Stimulated activated CD4-positive, alpha-beta T cell treated with anti-CD3 and anti-CD28 coated beads, Interleukin-4, amount 100 ng/mL, for 48 hours (primary cell): ENCODE data around the gene EPHB4.

Source experiments
- DNase-seq, 2 donors: peaks; one replicate each; pipeline ENCODE4 v3.0.0-alpha.2; 2020; ENCODE audit warnings: low read depth in 2 of 2

EPHB4 gene

DNA sequence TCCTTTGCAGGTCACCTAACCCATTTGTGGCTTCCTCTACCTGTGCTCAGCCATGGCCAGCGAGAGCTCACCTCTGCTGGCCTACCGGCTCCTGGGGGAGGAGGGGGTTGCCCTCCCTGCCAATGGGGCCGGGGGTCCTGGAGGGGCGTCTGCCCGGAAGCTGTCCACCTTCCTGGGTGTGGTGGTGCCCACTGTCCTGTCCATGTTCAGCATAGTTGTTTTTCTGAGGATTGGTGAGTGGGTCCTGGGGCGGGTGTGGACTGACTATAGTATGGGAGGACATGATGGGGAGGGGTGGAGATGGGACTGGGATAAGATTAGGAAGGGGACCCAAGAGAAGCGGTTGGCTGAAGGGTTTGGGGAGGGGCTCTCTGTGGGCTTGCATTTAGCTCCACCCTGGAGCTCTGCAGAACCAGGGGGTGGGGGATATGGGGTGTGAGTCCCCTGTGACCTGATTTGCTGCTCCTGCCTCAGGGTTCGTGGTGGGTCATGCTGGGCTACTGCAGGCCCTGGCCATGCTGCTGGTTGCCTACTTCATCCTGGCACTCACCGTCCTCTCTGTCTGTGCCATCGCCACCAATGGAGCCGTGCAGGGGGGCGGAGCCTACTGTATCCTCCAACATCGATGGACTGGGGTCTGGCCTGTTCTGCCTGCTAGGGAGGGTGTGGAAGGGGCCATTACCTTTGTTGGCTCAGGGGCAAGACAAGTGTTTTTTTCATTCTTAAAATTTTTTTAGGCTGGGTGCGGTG lies 27.0 kb upstream of the EPHB4 start:
- no peak for DNase-seq

DNA sequence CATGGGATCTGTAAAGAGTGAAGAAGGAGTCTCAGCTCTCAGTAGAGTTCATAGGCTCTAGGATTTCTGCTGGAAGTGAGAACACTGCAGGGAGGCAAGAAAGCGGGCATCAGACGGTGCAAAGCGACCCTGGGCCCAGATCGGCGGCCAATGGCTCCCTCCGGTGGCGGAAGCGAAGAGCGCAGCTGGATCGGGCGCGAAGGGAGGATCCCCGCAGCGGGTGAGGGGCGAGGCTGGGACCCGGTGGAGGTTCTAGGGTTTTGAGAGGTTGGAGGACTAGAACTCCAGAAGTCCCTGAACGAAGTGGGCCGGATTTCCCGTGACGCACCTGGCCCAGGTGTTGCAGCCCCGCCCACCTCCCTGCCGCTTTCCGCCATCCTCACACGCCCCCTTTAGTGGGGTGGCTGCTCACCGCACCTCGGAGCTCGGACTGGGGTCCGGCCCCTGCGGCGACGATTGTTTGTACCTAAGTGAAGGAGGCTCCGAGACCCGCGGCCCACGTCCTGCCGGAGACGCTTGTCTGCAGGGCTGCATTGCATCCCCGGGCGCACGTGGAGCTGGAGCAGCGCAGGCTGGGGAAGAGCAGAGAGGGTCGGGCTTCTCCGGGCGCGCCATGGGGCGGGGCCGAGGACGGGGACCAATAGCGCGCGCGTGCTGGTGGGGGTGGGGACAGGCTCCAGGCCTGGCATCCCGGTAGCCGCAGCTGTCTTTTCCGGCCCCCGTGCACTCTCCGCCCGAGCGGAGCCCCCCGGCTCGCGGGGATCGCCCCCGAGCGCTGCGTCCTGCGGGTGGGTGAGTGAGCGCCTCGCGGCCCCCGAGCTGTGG lies 24.9 kb upstream of the EPHB4 start, which contains the start of gene SLC12A9:
TSS of gene SLC12A9 (plus strand) at position 666 of the 825 bp plus-strand sequence. CDS start 1,485 bp downstream, outside the sequence.
- peak; percentile 81 to 86 for DNase-seq

DNA sequence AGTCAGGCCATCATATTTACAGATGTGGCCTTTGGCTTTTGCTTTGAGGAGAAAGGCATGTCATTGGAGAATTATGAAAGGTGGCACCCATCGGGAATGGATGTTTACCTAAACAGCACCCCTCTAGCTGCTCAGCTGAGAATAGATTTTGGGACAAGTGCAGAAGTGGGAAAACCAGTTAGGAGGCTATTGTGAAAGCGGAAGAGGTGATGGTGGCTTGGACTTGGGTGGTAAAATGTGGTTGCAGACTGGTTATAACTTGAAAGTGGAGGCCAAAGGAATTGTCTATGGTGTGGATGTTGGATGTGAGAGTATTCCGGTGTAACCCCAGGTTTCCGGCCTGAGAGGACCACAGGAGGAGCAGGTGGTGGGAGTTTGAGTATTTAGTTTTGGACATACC lies 20.0 kb upstream of the EPHB4 start:
- DNase-seq = no peak

DNA sequence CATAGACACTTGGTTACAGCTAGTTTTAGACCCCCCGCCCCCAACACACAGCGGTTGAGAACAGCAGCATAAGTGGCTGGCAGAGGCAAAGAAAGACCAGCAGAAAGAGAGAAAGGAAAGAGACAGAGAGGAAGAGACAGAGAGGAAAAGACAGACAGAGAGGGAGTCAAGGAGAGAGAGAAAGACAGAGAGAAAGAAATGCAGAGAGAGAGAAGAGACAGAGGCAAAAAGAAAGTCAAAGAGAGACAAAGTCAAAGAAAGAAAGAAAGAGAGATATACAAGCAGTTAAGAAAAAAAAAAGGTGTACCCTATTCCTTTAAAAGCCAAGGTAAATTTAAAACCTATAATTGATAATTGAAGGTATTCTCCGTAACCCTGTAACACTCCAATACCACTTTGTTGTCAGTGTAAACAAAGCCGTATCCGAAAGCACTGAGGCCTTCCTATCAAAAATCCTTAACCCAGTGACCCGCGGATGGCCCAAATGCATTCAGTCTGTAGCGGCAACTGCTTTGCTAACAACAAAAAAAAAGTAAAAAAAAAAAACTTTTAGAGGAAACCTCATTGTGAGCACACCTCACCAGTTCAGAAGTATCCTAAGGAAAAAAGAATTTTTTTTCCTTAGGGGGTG lies 13.3 kb upstream of the EPHB4 start:
- DNase-seq = no peak

DNA sequence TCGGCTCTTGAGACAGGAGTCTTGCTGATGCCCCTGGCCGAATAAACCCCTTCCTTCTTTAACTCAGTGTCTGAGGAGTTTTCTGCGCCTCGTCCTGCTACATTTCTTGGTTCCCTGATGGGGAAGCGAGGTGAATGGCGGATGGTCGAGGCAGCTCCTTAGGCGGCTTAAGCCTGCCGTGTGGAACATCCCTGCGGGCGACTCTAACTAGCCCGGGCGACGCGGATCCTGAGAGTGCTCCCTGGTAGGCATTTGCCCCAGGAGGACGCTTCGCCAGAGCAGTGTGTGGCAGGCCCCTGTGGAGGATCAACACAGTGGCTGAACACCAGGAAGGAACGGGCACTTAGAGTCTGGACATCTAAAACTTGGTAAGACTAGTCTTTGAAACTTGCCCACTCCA lies 12.0 kb upstream of the EPHB4 start:
- no peak for DNase-seq

DNA sequence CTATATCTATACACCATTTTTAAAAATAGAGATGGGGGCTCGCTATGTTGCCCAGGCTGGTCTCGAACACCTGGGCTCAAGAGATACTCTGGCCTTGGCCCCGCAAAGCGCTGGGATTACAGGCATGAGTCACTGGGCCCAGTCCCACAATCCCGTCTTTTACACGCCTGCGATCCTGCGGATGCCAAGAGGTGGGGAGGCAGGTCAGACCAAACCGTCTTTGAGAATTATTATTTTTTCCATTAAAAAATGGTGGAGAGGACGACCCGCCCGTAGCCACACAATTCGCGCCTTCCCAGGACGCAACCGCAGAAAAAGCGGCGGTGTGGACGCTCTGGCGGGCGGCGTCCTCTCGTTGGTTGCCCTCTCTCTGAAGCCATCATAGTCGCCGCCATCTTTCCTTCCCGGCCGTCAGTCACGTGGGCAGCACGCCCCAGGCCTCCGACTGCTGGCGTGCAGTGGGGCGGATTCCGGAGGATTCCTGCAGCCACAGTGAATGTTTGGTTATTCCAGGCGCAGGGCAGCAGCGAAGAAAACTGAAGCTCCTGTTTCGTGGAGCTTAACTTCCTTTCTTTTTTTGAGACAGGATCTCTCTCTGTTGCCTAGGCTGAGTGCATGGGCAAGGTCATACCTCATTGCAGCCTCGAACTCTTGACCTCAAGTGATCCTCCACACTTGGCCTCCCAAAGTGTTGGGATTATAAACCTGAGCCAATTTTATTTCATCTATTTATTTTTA lies 9.9 kb upstream of the EPHB4 start:
- DNase-seq = peak; percentile 70 to 75

DNA sequence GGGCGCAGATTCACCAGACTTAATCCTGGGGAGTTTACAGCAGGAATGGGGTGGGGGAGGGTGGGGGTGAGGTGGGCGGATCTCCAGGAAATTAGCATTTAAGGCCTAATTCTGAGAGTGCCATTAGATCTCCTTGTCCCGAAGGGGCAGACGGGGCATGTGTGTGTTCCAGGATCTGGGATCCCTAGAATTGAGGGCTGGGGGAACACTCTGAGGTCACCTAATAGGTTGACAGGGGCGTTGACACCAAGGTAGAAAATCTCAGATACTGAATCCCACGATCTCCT lies 9.4 kb upstream of the EPHB4 start:
- no peak for DNase-seq

DNA sequence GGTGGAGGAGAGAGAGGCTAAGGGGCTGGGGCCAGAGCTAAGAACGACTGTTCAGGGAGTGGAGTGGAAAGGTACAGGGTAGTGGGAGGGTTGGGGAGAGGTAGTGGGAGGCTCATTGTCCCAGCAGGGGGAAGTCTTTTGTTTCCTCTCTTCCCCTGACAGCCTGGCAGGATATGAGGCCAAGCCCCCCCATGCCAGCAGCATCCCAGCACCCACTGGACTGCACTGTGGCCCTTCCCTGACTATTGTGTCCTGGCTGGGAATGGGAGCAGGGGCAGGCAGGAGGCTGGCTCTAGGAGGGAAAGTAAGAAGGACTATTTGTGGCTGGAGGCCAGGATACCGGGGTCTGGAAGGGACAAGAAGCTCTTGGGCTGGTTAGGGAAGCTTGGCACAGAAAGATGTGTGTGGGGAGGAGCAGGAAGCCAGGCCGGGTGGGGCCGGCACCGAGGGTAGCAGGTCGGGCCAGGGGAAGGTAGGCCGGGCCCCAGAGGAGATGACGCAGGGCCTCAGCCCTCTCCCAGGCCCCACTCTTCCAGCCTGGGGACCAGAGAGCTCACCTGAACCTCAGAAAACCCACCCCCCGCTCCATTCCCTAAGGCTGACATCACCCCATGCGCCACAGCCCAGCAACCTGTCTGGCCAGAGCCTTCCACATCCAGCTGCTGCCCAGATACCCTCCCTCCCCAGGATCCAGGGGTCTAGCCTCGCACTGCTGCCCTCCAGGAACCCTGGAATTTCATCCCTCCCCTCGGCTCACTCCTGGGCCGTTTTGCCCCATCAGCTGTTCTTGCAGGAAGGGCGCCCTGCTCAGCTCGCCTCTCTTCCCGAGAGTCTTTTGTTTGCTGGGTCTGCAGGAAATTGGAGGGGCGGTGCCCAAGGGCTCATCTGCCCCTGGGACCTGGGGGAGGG lies 8.8 kb upstream of the EPHB4 start:
- DNase-seq = no peak

DNA sequence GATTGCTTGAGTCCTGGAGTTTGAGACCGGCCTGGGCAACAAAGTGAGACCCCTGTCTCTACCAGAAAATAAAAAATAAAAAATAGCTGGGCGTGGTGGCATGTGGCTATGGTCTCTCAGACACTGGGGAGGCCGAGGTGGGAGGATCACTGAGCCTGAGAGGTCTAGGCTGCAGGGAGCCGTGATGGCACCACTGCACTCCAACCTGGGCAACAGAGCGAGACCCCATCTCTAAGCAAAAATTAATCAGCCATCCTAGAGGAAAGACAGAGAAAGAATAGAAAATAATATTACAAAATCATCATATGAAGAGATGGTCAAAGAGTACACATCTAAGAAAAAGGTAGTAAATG lies 4.9 kb upstream of the EPHB4 start:
- DNase-seq = no peak

DNA sequence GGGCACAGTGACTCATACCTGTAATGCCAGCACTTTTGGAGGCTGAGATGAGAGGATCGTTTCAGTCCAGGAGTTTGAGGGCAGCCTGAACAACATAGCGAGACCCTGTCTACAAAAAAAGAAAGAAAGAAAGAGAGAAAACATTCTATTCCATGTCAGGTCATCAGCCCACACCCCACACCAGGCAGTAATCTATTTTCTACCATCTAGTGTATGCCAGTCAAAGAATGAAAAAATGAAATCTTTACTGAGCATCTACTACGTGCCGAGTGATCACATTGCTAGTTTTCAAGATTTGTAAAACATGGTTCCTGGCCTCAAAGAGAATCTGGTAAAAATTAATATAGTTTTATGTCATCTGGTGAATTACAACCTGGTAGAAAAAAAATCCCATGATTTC lies 3.1 kb upstream of the EPHB4 start:
- DNase-seq = no peak

DNA sequence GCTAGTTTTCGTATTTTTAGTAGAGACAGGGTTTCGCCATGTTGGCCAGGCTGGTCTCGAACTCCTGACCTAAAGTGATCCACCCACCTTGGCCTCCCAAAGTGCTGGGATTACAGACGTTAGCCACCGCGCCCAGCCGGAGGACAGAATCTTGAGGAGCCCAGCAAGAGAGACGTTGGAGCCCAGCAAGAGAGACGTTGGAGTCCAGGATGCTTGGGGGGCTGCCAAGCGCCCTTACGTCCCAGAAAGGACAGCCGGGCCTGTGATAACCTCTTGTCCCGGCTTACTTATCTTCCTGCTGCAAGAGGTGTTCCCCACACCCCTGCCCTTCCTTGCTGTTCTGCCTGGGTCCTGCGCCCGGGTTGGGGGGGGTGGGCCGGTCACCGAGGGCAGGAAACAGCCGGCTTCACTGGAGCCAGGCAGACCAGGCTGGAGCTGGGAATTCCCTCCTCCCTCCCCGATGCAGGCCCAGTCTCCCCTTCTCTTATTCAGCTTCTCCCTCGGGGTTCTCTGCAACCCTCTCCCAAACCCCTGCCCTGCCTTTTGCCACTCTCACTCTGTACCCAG lies 1.9 kb upstream of the EPHB4 start:
- no peak for DNase-seq

DNA sequence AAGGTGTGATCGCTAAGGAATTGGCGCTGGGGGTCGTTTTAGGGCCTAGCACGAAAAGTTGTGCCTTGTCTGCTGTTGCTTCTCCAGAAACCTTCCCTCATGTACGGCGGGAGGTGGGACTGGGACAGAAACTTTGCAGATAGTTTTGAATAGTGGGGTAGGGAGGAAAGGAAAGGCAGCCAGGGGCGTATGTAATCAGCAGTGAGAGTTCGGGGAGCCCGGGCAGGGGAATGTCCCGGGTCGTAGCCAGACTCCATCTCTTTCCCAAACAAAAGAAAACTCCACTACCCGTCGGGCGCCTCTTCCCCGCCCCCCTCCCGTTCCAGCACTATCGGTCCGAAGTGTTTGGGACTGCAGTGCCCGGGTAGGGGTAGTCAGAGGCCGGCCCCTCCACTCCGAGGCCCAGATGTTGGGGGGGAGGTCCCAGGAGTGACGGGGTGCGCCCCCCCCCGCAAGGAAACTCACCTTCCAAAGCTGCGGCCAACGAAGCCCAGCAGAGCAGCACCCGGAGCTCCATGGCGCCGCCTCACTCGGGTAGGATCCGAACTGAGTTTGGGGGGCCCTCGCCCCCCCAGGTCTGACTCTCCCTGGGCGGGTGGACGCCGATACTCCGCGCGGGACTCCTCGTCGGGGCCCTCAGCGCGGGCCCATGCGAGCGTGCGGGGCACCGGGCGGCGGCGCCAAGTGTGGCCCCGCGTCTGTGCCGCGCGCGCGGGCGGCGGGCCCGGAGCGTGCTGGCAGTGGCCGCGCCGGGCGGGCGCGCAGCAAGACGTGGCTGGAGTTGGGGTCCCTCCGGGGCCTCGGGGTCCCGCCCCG lies 601 bp downstream of the EPHB4 start:
- DNase-seq = no peak

DNA sequence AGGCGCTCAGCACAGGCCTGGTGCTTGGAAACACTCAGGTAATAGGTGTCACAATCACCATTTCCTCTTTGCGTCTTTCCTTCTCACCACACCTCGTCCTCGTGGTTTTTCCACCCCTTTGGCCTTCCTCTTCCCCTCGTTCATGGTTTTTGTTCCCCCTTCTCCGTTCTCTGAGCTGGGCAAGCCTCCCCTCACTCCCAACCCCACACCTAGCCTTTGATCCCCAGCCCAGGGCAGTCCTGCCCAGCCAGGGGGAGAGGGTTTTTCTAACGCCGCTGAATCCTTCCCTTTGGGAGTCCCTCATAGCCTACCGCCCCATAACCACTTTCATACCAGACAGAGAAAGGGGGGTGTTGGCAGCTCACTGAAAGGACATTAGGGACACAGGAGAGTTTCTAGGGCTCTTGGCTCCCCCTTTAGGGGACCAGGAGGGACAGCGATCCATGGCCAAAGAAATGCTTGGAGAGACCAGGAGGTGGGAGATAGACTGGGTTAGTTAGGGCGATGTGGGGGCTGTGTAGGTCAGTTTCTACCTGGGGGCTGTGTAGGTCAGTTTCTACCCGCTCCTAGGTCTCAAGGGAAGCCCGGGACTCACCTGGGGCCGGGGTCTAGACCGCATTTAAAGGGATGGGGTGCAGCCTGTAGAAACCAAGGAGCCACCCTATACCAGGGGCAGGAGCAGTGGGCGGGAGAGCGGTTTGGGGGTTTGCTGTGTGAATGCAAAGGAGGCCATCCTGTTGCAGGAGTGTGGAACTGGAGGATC lies 1.4 kb downstream of the EPHB4 start:
- no peak for DNase-seq

DNA sequence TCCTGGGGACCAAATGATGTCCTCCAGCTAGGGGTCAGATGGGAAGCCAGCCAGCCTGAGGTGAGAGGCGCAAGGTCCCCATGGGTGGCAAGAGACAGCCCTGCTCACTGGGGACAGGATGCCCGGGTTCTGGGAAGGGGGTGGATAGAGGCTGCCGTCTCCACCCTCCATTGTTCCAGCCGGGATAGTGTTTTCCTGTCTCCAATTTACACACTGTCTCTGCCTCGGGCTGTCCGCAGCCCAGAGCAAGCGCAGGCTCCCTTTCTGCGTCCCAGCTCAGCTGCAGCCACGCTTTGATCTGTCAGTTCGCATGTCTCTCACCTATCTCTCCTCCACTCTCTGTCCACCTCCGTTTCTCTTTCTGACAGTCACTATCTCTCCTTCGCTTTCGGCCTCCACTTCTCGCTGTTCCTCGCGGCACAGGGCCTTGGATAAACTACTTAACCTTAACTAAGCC lies 2.1 kb downstream of the EPHB4 start:
- DNase-seq = no peak

DNA sequence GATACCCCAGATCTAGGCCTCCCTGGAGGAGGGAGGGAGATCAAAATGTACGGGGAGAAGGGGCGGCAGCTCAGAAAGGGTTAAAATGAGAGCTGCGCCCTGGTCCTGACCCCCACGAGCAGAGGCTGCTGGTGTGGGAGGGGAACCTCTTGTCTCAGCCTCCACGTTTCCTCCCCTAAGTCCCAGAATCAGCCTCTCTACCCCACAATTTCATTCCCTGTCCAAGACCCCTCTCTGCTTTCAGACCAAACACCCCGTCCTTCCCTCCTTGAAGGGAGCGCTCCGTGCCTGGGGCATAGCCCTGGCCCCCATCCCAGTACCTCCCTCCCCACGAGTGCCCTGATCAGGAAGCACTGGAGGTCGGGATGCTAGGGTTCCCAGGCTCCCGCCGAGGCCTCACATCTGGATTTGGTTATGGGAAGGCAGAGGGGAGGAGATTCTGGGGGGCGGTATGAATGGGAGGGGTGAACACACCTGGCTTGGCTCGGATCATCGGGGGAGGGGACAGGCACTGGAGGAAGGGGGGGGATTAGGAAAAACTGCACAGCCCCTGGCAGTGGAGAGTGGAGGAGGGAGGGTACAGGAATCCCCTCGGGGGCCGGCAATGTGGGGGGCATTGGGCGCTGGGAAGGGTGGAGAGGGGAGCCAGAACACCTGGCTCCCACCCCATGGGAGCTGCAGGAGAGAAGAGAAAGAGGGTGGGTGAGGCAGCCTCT lies 2.7 kb downstream of the EPHB4 start:
- DNase-seq = no peak

DNA sequence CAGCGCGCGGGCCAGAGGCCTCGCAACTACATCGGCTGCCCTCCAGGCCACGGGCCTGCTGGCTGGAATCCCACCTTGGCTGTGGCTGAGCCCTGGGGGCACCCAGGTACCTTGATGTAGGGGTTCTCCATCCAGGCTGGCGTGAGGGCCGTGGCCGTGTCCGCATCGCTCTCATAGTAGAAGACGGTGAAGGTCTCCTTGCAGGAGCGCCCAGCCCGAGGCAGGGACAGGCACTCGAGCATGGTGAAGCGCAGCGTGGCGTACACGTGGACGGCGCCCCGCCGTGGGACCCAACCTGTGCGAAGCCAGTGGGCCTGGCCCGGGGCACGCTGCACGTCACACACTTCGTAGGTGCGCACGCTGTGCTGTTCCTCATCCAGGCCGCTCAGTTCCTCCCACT lies 3.8 kb downstream of the EPHB4 start:
- DNase-seq = no peak

DNA sequence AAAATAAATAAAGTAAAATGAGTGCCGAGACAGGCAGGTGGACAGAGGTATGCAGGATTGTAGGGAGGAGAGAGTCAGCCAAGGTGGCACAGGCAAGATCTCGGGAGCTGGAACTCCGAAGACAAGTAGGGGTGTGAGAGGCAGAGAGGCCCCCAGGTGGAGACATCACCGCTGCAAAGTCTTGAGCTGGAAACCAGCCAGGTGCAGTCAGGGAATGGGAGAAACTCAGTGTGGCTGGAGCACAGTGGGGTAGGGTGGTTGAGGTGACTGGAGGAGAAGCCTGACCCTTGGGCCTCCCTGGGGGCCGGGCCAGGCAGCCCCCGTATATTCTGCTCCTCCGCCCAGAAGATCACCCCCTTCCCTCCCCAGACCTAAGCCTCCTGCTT lies 4.2 kb downstream of the EPHB4 start:
- DNase-seq = no peak
